ENCODE results near the gene SEC14L1.
"Not testable (repeated sequence)": the region's sequence is repeated elsewhere in the genome, so short reads cannot be mapped to it uniquely, and the experiment has no call there.

SEC14L1 gene

GRCh38 chr17:77101521-77102410 is 39.0 kb upstream of the SEC14L1 start:
- TF ChIP-seq ZFP69B (tag by site-specific recombination; IDR thresholded peaks at IDR 0.05), result no peak
- 0 out of 2 replicates have a peak, but pooled peaks have one; percentile 12 for TF ChIP-seq EGR2 (tag by site-specific recombination; IDR thresholded peaks at IDR 0.05; ENCODE audit: low read depth)
- TF ChIP-seq ZNF558 (tag by site-specific recombination; IDR thresholded peaks at IDR 0.05), result no peak
- TF ChIP-seq ZNF121 (tag by site-specific recombination; IDR thresholded peaks at IDR 0.05), result no peak
- TF ChIP-seq ZFHX2 (tag by site-specific recombination; conservative IDR thresholded peaks at IDR 0.05), result peak; percentile 16; the same call in 1 of the 2 replicates
- TF ChIP-seq ZNF398 (tag by site-specific recombination; IDR thresholded peaks at IDR 0.05), result no peak
- TF ChIP-seq KLF9 (tag by site-specific recombination; IDR thresholded peaks at IDR 0.05; ENCODE audit: low read depth), result no peak
- Histone ChIP-seq H3K4me1 (ENCODE audit: control insufficient read depth, insufficient read depth, low read length) (no peaks in the 10 kb centered on the region), H3K36me3 (ENCODE audit: control insufficient read depth in 2 of 2, insufficient read depth in 1 of 2, low read length in 2 of 2) (peaks cover 4 to 25% of the 10 kb centered on the region in 2 experiments), H3K4me3 (ENCODE audit: low read depth, low read length) (no peak overlapping the region), H3K27ac (ENCODE audit: extremely low read depth, low read depth, low read length) (no peak overlapping the region), H3K9me3 (ENCODE audit: control insufficient read depth, insufficient read depth, low read depth, low read length) (no peaks in the 10 kb centered on the region)
- POLR2A ChIA-PET, result interaction anchor here (1.3 kb wide), 1 partner anchor 11 kb away, joined by 3 read pairs; no protein-coding TSS in a partner anchor
- CTCF ChIA-PET, result interaction anchor here (1.2 to 1.3 kb wide), 2 partner anchors 13 to 15 kb away, joined by 4 to 5 read pairs; no protein-coding TSS in a partner anchor

GRCh38 chr17:77102411-77103134 is 38.2 kb upstream of the SEC14L1 start:
- H3K36me3 ChIP-seq (ENCODE audit: control insufficient read depth in 2 of 2, insufficient read depth in 1 of 2, low read length in 2 of 2), result peaks cover 4 to 21% of the 10 kb centered on the region in 2 experiments
- ChIA-PET POLR2A (interaction anchor here (1.3 kb wide), 1 partner anchor 12 kb away, joined by 3 read pairs; no protein-coding TSS in a partner anchor), CTCF (interaction anchor here (0.6 kb wide), 1 partner anchor 256 kb away, joined by 4 read pairs; no protein-coding TSS in a partner anchor)
- H3K4me3 ChIP-seq (ENCODE audit: low read depth, low read length); H3K9me3 ChIP-seq (ENCODE audit: control insufficient read depth, insufficient read depth, low read depth, low read length); H3K4me1 ChIP-seq (ENCODE audit: control insufficient read depth, insufficient read depth, low read length); H3K27ac ChIP-seq (ENCODE audit: extremely low read depth, low read depth, low read length): not testable (repeated sequence)
- TF ChIP-seq ZNF121 (tag by site-specific recombination; IDR thresholded peaks at IDR 0.05), result 0 out of 2 replicates have a peak, but pooled peaks have one; percentile 19

- peaks cover 0 to 2% of the 10 kb centered on the region in 2 experiments; a peak in 2 of 3 replicates for H3K36me3 ChIP-seq (ENCODE audit: control insufficient read depth in 2 of 2, insufficient read depth in 1 of 2, low read length in 2 of 2)
- no peak overlapping the region for H3K27ac ChIP-seq (ENCODE audit: extremely low read depth, low read depth, low read length)
- no peak for TF ChIP-seq KLF7 (tag by site-specific recombination; IDR thresholded peaks at IDR 0.05; ENCODE audit: borderline replicate concordance)
- no peak for TF ChIP-seq ZBTB11 (tag by site-specific recombination; conservative IDR thresholded peaks at IDR 0.05; ENCODE audit: low read depth)
- no peak for TF ChIP-seq ZNF658 (tag by site-specific recombination; IDR thresholded peaks at IDR 0.05)
- TF ChIP-seq ZBTB10 (tag by site-specific recombination; IDR thresholded peaks at IDR 0.05), result no peak
- TF ChIP-seq ZNF629 (tag by site-specific recombination; IDR thresholded peaks at IDR 0.05), result no peak
- no peak for TF ChIP-seq HOXD13 (CRISPR knock-in tag; IDR thresholded peaks at IDR 0.05; ENCODE audit: borderline replicate concordance)
- TF ChIP-seq ZNF114 (tag by site-specific recombination; IDR thresholded peaks at IDR 0.05), result no peak
- no peak for TF ChIP-seq ZNF292 (tag by site-specific recombination; IDR thresholded peaks at IDR 0.05; ENCODE audit: borderline replicate concordance, low read depth)
- TF ChIP-seq ZNF664 (tag by site-specific recombination; IDR thresholded peaks at IDR 0.05), result no peak
- TF ChIP-seq ZFP69B (tag by site-specific recombination; IDR thresholded peaks at IDR 0.05), result no peak
- POLR2A ChIA-PET, result no interaction called here
- H3K9me3 ChIP-seq (ENCODE audit: control insufficient read depth, insufficient read depth, low read depth, low read length), result no peaks in the 10 kb centered on the region
- no peaks in the 10 kb centered on the region for H3K4me1 ChIP-seq (ENCODE audit: control insufficient read depth, insufficient read depth, low read length)
- CTCF ChIA-PET, result no interaction called here
- H3K4me3 ChIP-seq (ENCODE audit: low read depth, low read length), result no peak overlapping the region
These were observed 35.1 kb upstream of the SEC14L1 start for GRCh38 chr17:77105706-77106105.
